ENCODE results near the gene SERPINB12.

GRCh38 chr18:63544017-63544416, 1.8 kb downstream of the SERPINB12 start:
- no peak for TF ChIP-seq TAF1 (IDR thresholded peaks at IDR 0.05; ENCODE audit: borderline replicate concordance, insufficient read depth, low read length)
- no peak for TF ChIP-seq POLR2AphosphoS5 (IDR thresholded peaks at IDR 0.05; ENCODE audit: low read depth, low read length)
- no peak for TF ChIP-seq REST (IDR thresholded peaks at IDR 0.05; ENCODE audit: insufficient read depth in 1 of 2, low read depth in 2 of 2, low read length in 2 of 2)
- no peak for TF ChIP-seq SIN3A (IDR thresholded peaks at IDR 0.05; ENCODE audit: borderline replicate concordance, insufficient read depth, low read length)
- no peak for TF ChIP-seq FOXP2 (optimal IDR thresholded peaks at IDR 0.05; ENCODE audit: borderline replicate concordance, extremely low read depth, extremely low read length, insufficient read depth)
